Neutrophil (primary cell): ENCODE data around the gene ITGB8.

ENCODE experiments used
- H3K27ac ChIP-seq: fragments of 200-600 bp; sonication (generic); 2 replicates; pipeline ENCODE4 v1.5.1; 2016; ENCODE audit warnings: mild to moderate bottlenecking, moderate library complexity
- H3K27me3 ChIP-seq: fragments of 200-600 bp; sonication (generic); 2 replicates; pipeline ENCODE4 v1.6.0; 2016; ENCODE audit warnings: mild to moderate bottlenecking
- H3K36me3 ChIP-seq: fragments of 200-600 bp; sonication (generic); 2 replicates; pipeline ENCODE4 v1.5.1; 2017
- H3K4me1 ChIP-seq, 2 experiments: fragments of 200-600 bp in 1 of 2; sonication (generic) in 1 of 2; 1 replicate in 1 of 2; 2 replicates in 1 of 2; pipeline versions ENCODE4 v1.5.1 to v1.6.1; 2013 to 2016; ENCODE audit warnings: low read depth in 1 of 2, low read length in 1 of 2, mild to moderate bottlenecking in 1 of 2, moderate library complexity in 1 of 2; ENCODE audit not compliant: control insufficient read depth in 1 of 2, insufficient read depth in 1 of 2
- H3K4me3 ChIP-seq, 2 experiments: fragments of 200-600 bp in 1 of 2; sonication (generic) in 1 of 2; 1 replicate in 1 of 2; 2 replicates in 1 of 2; pipeline ENCODE4 v1.5.1; 2013 to 2016; ENCODE audit warnings: low read depth in 1 of 2, low read length in 1 of 2, mild to moderate bottlenecking in 1 of 2, moderate library complexity in 1 of 2
- H3K9me3 ChIP-seq: fragments of 200-600 bp; sonication (generic); 2 replicates; pipeline ENCODE4 v1.5.1; 2016
- CTCF ChIP-seq: fragments of 200-600 bp; sonication (generic); IDR thresholded peaks from 2 replicates; pipeline ENCODE4 v1.5.1; 2016; ENCODE audit warnings: antibody characterized with exemption

Gene ITGB8

GRCh38 chr7:20343205-20343604 is 12.5 kb downstream of the ITGB8 start:
- Histone ChIP-seq H3K36me3 (no peaks in the 10 kb centered on the region), H3K27me3 (no peaks in the 10 kb centered on the region), H3K9me3 (no peaks in the 10 kb centered on the region), H3K4me1 (no peaks in the 10 kb centered on the region), H3K27ac (no peak overlapping the region), H3K4me3 (no peak overlapping the region)
- no peak for TF ChIP-seq CTCF

- Histone ChIP-seq H3K4me1 (no peaks in the 10 kb centered on the region), H3K4me3 (no peak overlapping the region), H3K36me3 (no peaks in the 10 kb centered on the region), H3K9me3 (no peaks in the 10 kb centered on the region), H3K27ac (no peak overlapping the region), H3K27me3 (no peaks in the 10 kb centered on the region)
- no peak for TF ChIP-seq CTCF
Measured at GRCh38 chr7:20343941-20344340, 13.2 kb downstream of the ITGB8 start.

- Histone ChIP-seq H3K9me3 (no peaks in the 10 kb centered on the region), H3K27ac (no peak overlapping the region), H3K4me3 (no peak overlapping the region), H3K4me1 (no peaks in the 10 kb centered on the region), H3K36me3 (no peaks in the 10 kb centered on the region), H3K27me3 (no peaks in the 10 kb centered on the region)
- TF ChIP-seq CTCF, result no peak
Measured at GRCh38 chr7:20344396-20344795, 13.7 kb downstream of the ITGB8 start.

- Histone ChIP-seq H3K4me1 (no peaks in the 10 kb centered on the region), H3K9me3 (no peaks in the 10 kb centered on the region), H3K4me3 (no peak overlapping the region), H3K27me3 (no peaks in the 10 kb centered on the region), H3K36me3 (no peaks in the 10 kb centered on the region), H3K27ac (no peak overlapping the region)
- TF ChIP-seq CTCF, result no peak
Measured at GRCh38 chr7:20346577-20346976, 15.9 kb downstream of the ITGB8 start.

- Histone ChIP-seq H3K4me3 (no peak overlapping the region), H3K27ac (no peak overlapping the region), H3K4me1 (no peaks in the 10 kb centered on the region), H3K27me3 (no peaks in the 10 kb centered on the region), H3K36me3 (no peaks in the 10 kb centered on the region), H3K9me3 (no peaks in the 10 kb centered on the region)
- no peak for TF ChIP-seq CTCF
Measured at GRCh38 chr7:20347680-20348079, 17.0 kb downstream of the ITGB8 start.
